CD4-positive, CD25-positive, alpha-beta regulatory T cell (primary cell): ENCODE measurements around the gene PERM1. TPM values are rescaled to one million over a fixed set of nuclear protein-coding genes. Genes with fewer than 3 reads are reported as not detected.

Experiments
- ATAC-seq, 2 donors: fragments of 150-1000 bp; cut with Tn5 transposase; one replicate each; pipeline ENCODE4 v1.10.0; 2021; ENCODE audit warnings: low read depth in 2 of 2, moderate number of reproducible peaks in 2 of 2, moderate library complexity in 1 of 2
- DNase-seq, 3 donors: peaks; one replicate each; pipeline versions ENCODE4 v3.0.0 to v3.0.0-alpha.2; 2012 to 2022; ENCODE audit warnings: mixed read lengths in 1 of 3
- H3K27ac ChIP-seq: one replicate; pipeline ENCODE4 v1.7.0; 2013; ENCODE audit warnings: mild to moderate bottlenecking, low read length; ENCODE audit not compliant: insufficient read depth, poor library complexity, severe bottlenecking
- H3K27me3 ChIP-seq: one replicate; pipeline ENCODE4 v1.7.0; 2013; ENCODE audit warnings: low read length; ENCODE audit not compliant: control insufficient read depth, insufficient read depth
- H3K36me3 ChIP-seq: one replicate; pipeline ENCODE4 v1.7.0; 2013; ENCODE audit warnings: mild to moderate bottlenecking, low read length, moderate library complexity; ENCODE audit not compliant: control insufficient read depth, insufficient read depth
- H3K4me1 ChIP-seq: 2 replicates; pipeline ENCODE4 v1.7.0; 2013; ENCODE audit warnings: mild to moderate bottlenecking, low read length; ENCODE audit not compliant: insufficient read depth, control insufficient read depth, poor library complexity, severe bottlenecking
- H3K4me3 ChIP-seq: one replicate; pipeline ENCODE4 v1.7.0; 2013; ENCODE audit warnings: low read depth, mild to moderate bottlenecking, low read length, moderate library complexity
- H3K9me3 ChIP-seq, 2 experiments: 1 replicate in 1 of 2; 2 replicates in 1 of 2; pipeline ENCODE4 v1.7.0; 2013; ENCODE audit warnings: low read length in 2 of 2, mild to moderate bottlenecking in 1 of 2, moderate library complexity in 1 of 2; ENCODE audit not compliant: control insufficient read depth in 2 of 2
- H3K27ac Mint-ChIP-seq, 3 donors: one replicate each; pipeline ENCODE4 v1.8.0; 2020 to 2022; ENCODE audit warnings: mild to moderate bottlenecking in 3 of 3, mixed read lengths in 3 of 3, moderate library complexity in 2 of 3
- H3K27me3 Mint-ChIP-seq: one replicate; pipeline ENCODE4 v1.8.0; 2022; ENCODE audit warnings: mild to moderate bottlenecking, mixed read lengths
- H3K36me3 Mint-ChIP-seq: one replicate; pipeline ENCODE4 v1.8.0; 2020; ENCODE audit warnings: mixed read lengths
- H3K4me1 Mint-ChIP-seq, 4 donors: one replicate each; pipeline ENCODE4 v1.8.0; 2020 to 2022; ENCODE audit warnings: mixed read lengths in 4 of 4, mild to moderate bottlenecking in 1 of 4
- H3K4me3 Mint-ChIP-seq, 4 donors: one replicate each; pipeline ENCODE4 v1.8.0; 2020 to 2022; ENCODE audit warnings: mild to moderate bottlenecking in 4 of 4, mixed read lengths in 4 of 4, moderate library complexity in 3 of 4
- H3K9me3 Mint-ChIP-seq, 7 donors: one replicate each; pipeline ENCODE4 v1.8.0; 2020 to 2022; ENCODE audit warnings: mixed read lengths in 7 of 7, mild to moderate bottlenecking in 3 of 7, moderate library complexity in 2 of 7
- polyA plus RNA-seq, 4 donors: library from polyadenylated mRNA; unstranded; fragments of 300-500 nt; fragmentation: Illumina TruSeq; gene quantifications; one replicate each; pipeline ENCODE4 v1.2.3, GENCODE V29; 2021
- total RNA-seq: library from RNA; stranded (reverse); gene quantifications from one replicate; pipeline ENCODE4 v1.2.3, GENCODE V29; 2022

PERM1 gene
- total and polyA plus RNA-seq, 5 donors from 2014 or later, result not detected

DNA sequence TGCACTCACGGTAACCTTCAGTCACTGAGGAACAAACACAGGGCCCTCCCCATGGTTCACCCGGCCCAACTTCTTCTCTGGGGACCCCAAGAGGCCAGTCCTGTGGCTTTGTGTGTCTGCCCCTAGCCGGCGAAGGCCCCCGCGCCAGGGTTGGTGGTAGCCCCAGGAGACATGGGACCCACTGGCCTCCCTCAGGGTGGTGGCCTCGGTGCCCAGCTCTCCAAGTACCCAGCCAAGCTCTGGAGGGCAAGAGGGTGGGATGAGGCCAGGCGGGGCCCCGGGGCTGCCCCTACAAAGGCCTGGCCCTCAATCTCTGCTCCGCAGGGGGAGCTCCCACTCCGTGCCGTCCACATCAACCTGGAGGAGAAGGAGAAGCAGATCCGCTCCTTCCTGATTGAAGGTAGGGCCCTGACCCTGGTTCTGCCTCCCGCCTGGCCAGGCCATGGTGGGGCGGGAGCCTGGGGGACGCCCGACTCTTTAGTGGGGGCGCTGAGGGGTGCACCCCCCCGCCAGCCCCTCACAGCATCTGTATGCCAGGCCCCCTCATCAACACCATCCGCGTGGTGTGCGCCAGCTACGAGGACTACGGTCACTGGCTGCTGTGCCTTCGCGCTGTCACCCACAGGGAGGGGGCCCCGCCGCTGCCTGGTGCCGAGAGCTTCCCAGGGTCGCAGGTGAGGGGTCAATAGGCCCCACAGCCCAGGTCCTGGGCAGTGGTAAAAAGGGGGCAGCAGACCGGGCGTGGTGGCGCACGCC lies 10.0 kb downstream of the PERM1 start:
- Mint-ChIP-seq H3K9me3 (no peaks in the 10 kb centered on the region), H3K36me3 (no peaks in the 10 kb centered on the region), H3K27ac (no peak overlapping the region), H3K27me3 (peaks cover 7% of the 10 kb centered on the region), H3K4me3 (no peak overlapping the region), H3K4me1 (peaks cover 0 to 8% (median 0%) of the 10 kb centered on the region in 4 donors)
- Histone ChIP-seq H3K4me1 (peaks cover 14% of the 10 kb centered on the region), H3K9me3 (no peaks in the 10 kb centered on the region), H3K27me3 (no peaks in the 10 kb centered on the region), H3K36me3 (no peaks in the 10 kb centered on the region), H3K27ac (no peak overlapping the region), H3K4me3 (no peak overlapping the region)
- DNase-seq (no peak), ATAC-seq (no peak)

DNA sequence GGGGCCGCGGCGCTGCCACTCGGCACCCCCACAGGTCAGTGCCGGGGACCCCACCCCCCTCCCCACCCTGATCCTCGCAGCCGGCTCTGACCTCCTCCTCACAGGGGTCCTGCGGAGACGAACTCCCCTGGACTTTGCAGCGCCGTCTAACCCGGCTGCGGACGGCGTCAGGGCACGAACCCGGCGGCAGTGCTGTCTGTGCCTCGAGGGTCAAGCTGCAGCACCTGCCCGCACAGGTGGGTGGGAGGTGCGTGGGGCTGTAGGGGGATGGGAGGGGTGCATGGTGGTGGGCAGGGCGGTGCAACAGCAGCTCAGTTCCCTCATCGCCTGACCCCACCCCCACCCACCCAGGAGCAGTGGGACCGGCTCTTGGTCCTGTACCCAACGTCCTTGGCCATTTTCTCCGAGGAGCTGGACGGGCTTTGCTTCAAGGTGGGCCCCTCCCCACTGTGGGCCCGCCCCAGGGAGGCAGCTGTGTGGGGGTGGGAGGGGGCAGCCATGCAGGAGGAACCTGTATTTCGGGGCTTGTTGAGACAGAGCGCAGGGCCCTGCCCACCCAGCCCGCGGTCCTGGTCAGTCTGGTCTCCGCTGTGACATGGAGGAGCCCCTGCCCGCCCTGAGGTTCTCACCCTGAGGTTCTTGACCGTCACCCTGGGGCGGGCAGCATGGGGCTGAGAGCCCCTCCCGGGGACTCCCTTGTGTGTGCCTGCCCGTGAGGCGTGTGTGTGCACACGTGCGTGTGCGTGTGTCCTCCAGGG lies 10.7 kb downstream of the PERM1 start:
- H3K36me3 Mint-ChIP-seq, result no peaks in the 10 kb centered on the region
- H3K4me1 Mint-ChIP-seq, result peaks cover 0 to 8% (median 0%) of the 10 kb centered on the region in 4 donors
- H3K4me3 ChIP-seq, result no peak overlapping the region
- H3K36me3 ChIP-seq, result no peaks in the 10 kb centered on the region
- peaks cover 19% of the 10 kb centered on the region for H3K4me1 ChIP-seq
- ATAC-seq (no peak), DNase-seq (no peak)
- no peaks in the 10 kb centered on the region for H3K27me3 ChIP-seq
- H3K4me3 Mint-ChIP-seq, result no peak overlapping the region
- no peak overlapping the region for H3K27ac ChIP-seq
- no peaks in the 10 kb centered on the region for H3K9me3 Mint-ChIP-seq
- H3K27ac Mint-ChIP-seq, result no peak overlapping the region
- peaks cover 7% of the 10 kb centered on the region for H3K27me3 Mint-ChIP-seq
- H3K9me3 ChIP-seq, result no peaks in the 10 kb centered on the region

DNA sequence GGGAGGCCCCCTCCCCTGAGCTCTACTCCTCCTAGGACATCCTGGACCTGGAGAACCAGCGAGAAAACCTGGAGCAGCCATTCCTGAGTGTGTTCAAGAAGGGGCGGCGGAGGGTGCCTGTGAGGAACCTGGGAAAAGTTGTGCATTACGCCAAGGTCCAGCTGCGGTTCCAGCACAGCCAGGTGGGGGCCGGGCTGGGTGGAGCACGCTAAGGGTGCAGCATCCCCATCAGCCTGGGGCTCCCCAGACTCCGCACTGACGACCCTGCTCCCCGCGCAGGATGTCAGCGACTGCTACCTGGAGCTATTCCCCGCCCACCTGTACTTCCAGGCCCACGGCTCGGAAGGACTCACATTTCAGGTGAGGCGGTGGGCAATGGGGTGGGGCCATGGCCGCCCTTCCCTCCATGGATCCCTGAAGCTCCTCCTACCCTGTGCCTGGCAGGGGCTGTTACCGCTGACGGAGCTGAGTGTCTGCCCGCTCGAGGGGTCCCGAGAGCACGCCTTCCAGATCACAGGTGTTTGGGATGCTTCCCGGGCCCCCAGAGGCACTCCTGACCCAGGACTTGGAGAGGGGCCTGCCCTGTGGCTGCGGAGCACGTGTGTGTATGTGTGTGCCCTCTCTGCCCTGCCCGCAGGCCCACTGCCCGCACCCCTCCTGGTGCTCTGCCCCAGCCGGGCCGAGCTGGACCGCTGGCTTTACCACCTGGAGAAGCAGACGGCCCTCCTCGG lies 11.5 kb downstream of the PERM1 start:
- Histone ChIP-seq H3K9me3 (no peaks in the 10 kb centered on the region), H3K27me3 (no peaks in the 10 kb centered on the region)

DNA sequence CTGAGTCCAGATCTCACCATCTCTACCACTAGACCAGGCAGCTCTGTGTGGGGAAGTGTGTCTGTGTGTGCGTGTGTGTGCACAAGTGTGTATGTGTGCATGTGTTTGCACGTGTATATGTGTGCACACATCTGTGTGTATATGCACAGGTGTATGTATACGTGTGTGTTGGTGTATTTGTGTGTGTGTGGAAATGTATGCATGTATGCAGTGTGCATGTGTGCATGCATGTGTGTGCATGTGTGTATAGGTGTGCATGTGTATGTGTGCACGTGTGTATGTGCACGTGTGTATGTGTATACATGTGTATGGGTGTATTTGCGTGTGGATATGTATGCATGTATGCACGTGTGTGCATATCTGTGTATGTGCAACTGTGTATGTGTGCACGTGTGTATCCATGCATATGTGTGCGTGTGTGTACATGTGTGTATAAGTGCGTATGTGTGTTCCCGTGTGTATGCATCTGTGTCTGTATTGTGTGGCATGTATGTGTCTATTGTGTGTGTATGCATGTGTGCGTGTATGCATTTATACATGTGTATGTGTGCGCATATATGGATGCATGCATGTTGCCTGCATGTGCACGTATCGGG lies 12.5 kb downstream of the PERM1 start:
- DNase-seq (no peak), ATAC-seq (no peak)
- Histone ChIP-seq H3K4me3 (no peak overlapping the region), H3K36me3 (no peaks in the 10 kb centered on the region), H3K27ac (no peak overlapping the region), H3K27me3 (no peaks in the 10 kb centered on the region), H3K9me3 (no peaks in the 10 kb centered on the region), H3K4me1 (peaks cover 21% of the 10 kb centered on the region)
- H3K4me3 Mint-ChIP-seq, result peak overlapping the region in 1 of 4 donors; percentile 84
- H3K27ac Mint-ChIP-seq, result no peak overlapping the region
- H3K27me3 Mint-ChIP-seq, result no peaks in the 10 kb centered on the region
- no peaks in the 10 kb centered on the region for H3K9me3 Mint-ChIP-seq
- H3K4me1 Mint-ChIP-seq, result peaks cover 0 to 10% (median 0%) of the 10 kb centered on the region in 4 donors
- H3K36me3 Mint-ChIP-seq, result no peaks in the 10 kb centered on the region

More for the DNA sequence above, 11.5 kb downstream of the PERM1 start:
- no peak for ATAC-seq
- Mint-ChIP-seq H3K27me3 (peaks cover under 1% of the 10 kb centered on the region), H3K4me3 (no peak overlapping the region), H3K4me1 (peaks cover 0 to 8% (median 0%) of the 10 kb centered on the region in 4 donors), H3K36me3 (no peaks in the 10 kb centered on the region), H3K27ac (no peak overlapping the region), H3K9me3 (no peaks in the 10 kb centered on the region)
- no peak for DNase-seq
- Histone ChIP-seq H3K36me3 (no peaks in the 10 kb centered on the region), H3K4me3 (no peak overlapping the region), H3K4me1 (peaks cover 21% of the 10 kb centered on the region), H3K27ac (no peak overlapping the region)

DNA sequence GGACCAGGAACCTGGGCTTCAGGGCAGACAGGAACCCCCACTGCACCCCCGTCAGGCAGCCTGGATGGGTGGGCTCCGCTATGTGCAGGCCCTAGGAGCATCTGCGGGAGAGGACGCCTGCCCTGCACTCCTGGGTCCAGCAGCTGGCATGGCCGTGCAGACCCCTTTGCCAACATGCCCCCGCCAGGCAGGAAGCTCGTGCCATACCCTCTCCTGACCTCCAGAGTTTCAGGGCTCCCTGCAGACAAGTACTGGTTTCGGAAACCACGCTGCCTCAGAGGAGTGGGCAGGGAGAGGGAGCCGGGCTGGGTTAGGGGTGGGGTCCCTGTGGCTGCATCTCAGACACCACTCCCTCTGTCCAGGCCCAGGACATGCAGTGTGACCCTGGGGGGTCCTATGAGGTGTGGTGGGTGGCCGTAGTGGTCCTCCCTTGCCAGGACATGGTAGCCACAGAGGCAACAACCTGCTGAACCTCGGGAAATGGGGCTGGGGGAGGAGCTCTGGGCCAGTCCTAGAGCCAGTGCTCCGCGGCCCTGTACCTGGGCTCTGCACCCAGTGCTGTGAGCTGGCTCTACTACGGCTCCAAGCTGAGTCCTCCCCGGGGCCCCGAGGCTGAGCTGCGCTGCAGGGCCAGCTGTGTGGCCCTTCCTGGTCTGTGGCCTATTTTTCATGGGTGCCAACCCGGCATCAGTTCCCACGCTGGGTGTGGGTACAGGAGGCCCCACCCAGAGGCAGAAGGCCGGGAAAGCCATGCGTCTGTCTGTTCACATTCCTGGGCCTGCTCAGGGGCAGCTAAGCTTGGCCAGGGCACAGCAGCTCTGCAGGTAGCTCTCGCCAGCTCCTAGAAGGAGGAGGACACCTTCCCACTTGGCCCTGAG lies 14.2 kb downstream of the PERM1 start:
- Histone ChIP-seq H3K9me3 (no peaks in the 10 kb centered on the region), H3K36me3 (no peaks in the 10 kb centered on the region), H3K27me3 (no peaks in the 10 kb centered on the region), H3K27ac (no peak overlapping the region), H3K4me1 (peaks cover 21% of the 10 kb centered on the region), H3K4me3 (no peak overlapping the region)
- Mint-ChIP-seq H3K36me3 (no peaks in the 10 kb centered on the region), H3K4me1 (peaks cover 0 to 10% (median 0%) of the 10 kb centered on the region in 4 donors), H3K27ac (no peak overlapping the region), H3K9me3 (no peaks in the 10 kb centered on the region), H3K4me3 (peak overlapping the region in 3 of 4 donors; percentile 31 to 89 (median 54)), H3K27me3 (no peaks in the 10 kb centered on the region)
- ATAC-seq (no peak), DNase-seq (no peak)

DNA sequence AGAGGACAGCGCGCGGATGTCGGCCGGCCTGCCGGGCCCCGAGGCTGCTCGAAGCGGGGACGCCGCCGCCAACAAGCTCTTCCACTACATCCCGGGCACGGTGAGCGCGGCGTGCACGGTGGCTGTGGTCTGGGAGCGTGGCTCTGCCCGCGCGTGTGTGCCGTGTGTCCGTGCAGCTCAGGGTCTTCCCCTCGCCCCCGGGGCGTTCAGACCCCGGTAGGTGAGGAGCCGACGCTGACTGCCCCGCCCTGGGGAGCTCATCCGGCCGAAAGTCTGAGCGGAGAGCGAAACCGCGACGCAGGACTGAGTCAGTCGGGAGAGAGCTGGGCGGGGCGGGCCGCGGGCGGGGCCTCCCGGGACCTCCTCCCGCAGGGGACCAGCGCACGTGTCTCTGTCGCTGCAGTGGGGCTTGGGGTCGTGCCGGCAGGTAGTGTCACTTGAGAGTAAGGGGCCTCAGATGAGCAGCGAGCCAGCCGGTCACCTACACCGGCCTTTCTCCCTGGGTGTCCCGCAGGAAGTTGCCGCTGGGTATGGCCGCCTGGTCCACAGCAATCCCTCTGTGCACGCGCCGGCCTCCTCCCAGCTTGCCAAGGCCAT lies 15.1 kb downstream of the PERM1 start:
- H3K4me3 ChIP-seq, result no peak overlapping the region
- H3K27ac Mint-ChIP-seq, result no peak overlapping the region

More for the DNA sequence above, 15.1 kb downstream of the PERM1 start:
- Histone ChIP-seq H3K27ac (peak overlapping the region; percentile 68), H3K9me3 (no peaks in the 10 kb centered on the region), H3K27me3 (no peaks in the 10 kb centered on the region), H3K4me1 (peaks cover 21% of the 10 kb centered on the region), H3K36me3 (no peaks in the 10 kb centered on the region)
- ATAC-seq (peak; percentile 91 to 92), DNase-seq (peak; percentile 52 to 87 (median 65))
- Mint-ChIP-seq H3K36me3 (no peaks in the 10 kb centered on the region), H3K9me3 (no peaks in the 10 kb centered on the region), H3K4me3 (peak overlapping the region; percentile 54 to 89 (median 79)), H3K27me3 (no peaks in the 10 kb centered on the region), H3K4me1 (peaks cover 0 to 14% (median 0%) of the 10 kb centered on the region in 4 donors)
